Neutrophil (primary cell): Measurements from ENCODE around the gene YIF1A.

ENCODE experiments used
- H3K27ac ChIP-seq: fragments of 200-600 bp; sonication (generic); 2 replicates; pipeline ENCODE4 v1.5.1; 2016; ENCODE audit warnings: mild to moderate bottlenecking, moderate library complexity
- H3K27me3 ChIP-seq: fragments of 200-600 bp; sonication (generic); 2 replicates; pipeline ENCODE4 v1.6.0; 2016; ENCODE audit warnings: mild to moderate bottlenecking
- H3K36me3 ChIP-seq: fragments of 200-600 bp; sonication (generic); 2 replicates; pipeline ENCODE4 v1.5.1; 2017
- H3K4me1 ChIP-seq, 2 experiments: fragments of 200-600 bp in 1 of 2; sonication (generic) in 1 of 2; 1 replicate in 1 of 2; 2 replicates in 1 of 2; pipeline versions ENCODE4 v1.5.1 to v1.6.1; 2013 to 2016; ENCODE audit warnings: low read depth in 1 of 2, low read length in 1 of 2, mild to moderate bottlenecking in 1 of 2, moderate library complexity in 1 of 2; ENCODE audit not compliant: control insufficient read depth in 1 of 2, insufficient read depth in 1 of 2
- H3K4me3 ChIP-seq, 2 experiments: fragments of 200-600 bp in 1 of 2; sonication (generic) in 1 of 2; 1 replicate in 1 of 2; 2 replicates in 1 of 2; pipeline ENCODE4 v1.5.1; 2013 to 2016; ENCODE audit warnings: low read depth in 1 of 2, low read length in 1 of 2, mild to moderate bottlenecking in 1 of 2, moderate library complexity in 1 of 2
- H3K9me3 ChIP-seq: fragments of 200-600 bp; sonication (generic); 2 replicates; pipeline ENCODE4 v1.5.1; 2016
- CTCF ChIP-seq: fragments of 200-600 bp; sonication (generic); IDR thresholded peaks from 2 replicates; pipeline ENCODE4 v1.5.1; 2016; ENCODE audit warnings: antibody characterized with exemption

Gene YIF1A

GRCh38 chr11:66334605-66335442 lies 45.9 kb upstream of the YIF1A start:
- H3K4me3 ChIP-seq, result no peak overlapping the region
- peaks cover 22% of the 10 kb centered on the region in 2 experiments for H3K4me1 ChIP-seq
- H3K36me3 ChIP-seq, result peaks cover 35% of the 10 kb centered on the region
- TF ChIP-seq CTCF, result no peak
- H3K9me3 ChIP-seq, result no peaks in the 10 kb centered on the region
- H3K27ac ChIP-seq, result no peak overlapping the region
- H3K27me3 ChIP-seq, result peaks cover 20% of the 10 kb centered on the region

GRCh38 chr11:66333896-66334604 lies 45.1 kb upstream of the YIF1A start:
- H3K27ac ChIP-seq, result no peak overlapping the region

GRCh38 chr11:66333220-66333877 lies 44.4 kb upstream of the YIF1A start:
- Histone ChIP-seq H3K27ac (no peak overlapping the region), H3K36me3 (peaks cover 20% of the 10 kb centered on the region), H3K4me3 (no peak overlapping the region), H3K9me3 (no peaks in the 10 kb centered on the region), H3K4me1 (peaks cover 25% of the 10 kb centered on the region in 2 experiments), H3K27me3 (peaks cover 28% of the 10 kb centered on the region)
- TF ChIP-seq CTCF, result no peak

More at GRCh38 chr11:66333896-66334604, 45.1 kb upstream of the YIF1A start:
- no peak overlapping the region for H3K4me3 ChIP-seq
- H3K36me3 ChIP-seq, result peaks cover 27% of the 10 kb centered on the region
- no peaks in the 10 kb centered on the region for H3K9me3 ChIP-seq
- peaks cover 22% of the 10 kb centered on the region in 2 experiments for H3K4me1 ChIP-seq
- TF ChIP-seq CTCF, result no peak
- peaks cover 21% of the 10 kb centered on the region for H3K27me3 ChIP-seq

GRCh38 chr11:66332371-66333219 lies 43.7 kb upstream of the YIF1A start:
- H3K27ac ChIP-seq, result no peak overlapping the region
- H3K36me3 ChIP-seq, result peaks cover 13% of the 10 kb centered on the region
- H3K9me3 ChIP-seq, result no peaks in the 10 kb centered on the region
- H3K4me1 ChIP-seq, result peaks cover 25 to 28% of the 10 kb centered on the region in 2 experiments
- no peak for TF ChIP-seq CTCF
- no peak overlapping the region for H3K4me3 ChIP-seq
- peaks cover 28% of the 10 kb centered on the region for H3K27me3 ChIP-seq
